Lower leg skin (tissue), 4 donors: ENCODE data around the gene DHDH. TPM values are rescaled to one million over a fixed set of nuclear protein-coding genes. Genes with fewer than 3 reads are reported as not detected.
"Not testable (repeated sequence)": the region's sequence is repeated elsewhere in the genome, so short reads cannot be mapped to it uniquely, and the experiment has no call there.

Source experiments
- DNase-seq, 2 donors: peaks; one replicate each; pipeline ENCODE4 v3.0.0-alpha.2; 2019; ENCODE audit warnings: low spot score in 2 of 2
- H3K4me3 ChIP-seq: fragments of 200-600 bp; sonication (generic); 2 replicates; pipeline ENCODE4 v1.5.1; 2017; ENCODE audit warnings: mild to moderate bottlenecking, low read depth; ENCODE audit not compliant: poor library complexity, severe bottlenecking
- POLR2A ChIP-seq, 2 donors: fragments of 450-650 bp; IDR thresholded peaks; one replicate each; pipeline ENCODE4 v1.6.1; 2016 to 2017; ENCODE audit warnings: antibody characterized with exemption in 2 of 2, mild to moderate bottlenecking in 1 of 2, moderate library complexity in 1 of 2
- WGBS, 2 donors: methylation state at CpG; one replicate each; pipeline ENCODE4 v1.1.5; 2018; 5-methylcytosine and 5-hydroxymethylcytosine counted together
- intact Hi-C: fragments of 100-400 bp; cut with DNase I; formaldehyde crosslinking; loops from one replicate; pipeline ENCODE4 v1.15.0; 2023; ENCODE audit warnings: low total_unique reads
- total RNA-seq, 4 donors: library from RNA; depleted of rRNA; stranded (reverse); fragments of >200 nt; gene quantifications; one replicate each; pipeline ENCODE4 v1.1.0, GENCODE V29; 2016
- TF ChIP-seq, protein P1 (sequence below), 3 donors: fragments of 450-650 bp; IDR thresholded peaks; one replicate each; pipeline ENCODE4 v1.5.1; 2016; ENCODE audit warnings: antibody characterized with exemption in 3 of 3, mild to moderate bottlenecking in 3 of 3, moderate library complexity in 2 of 3

Gene DHDH
- total RNA-seq, 4 donors from 2014 or later, result not detected

DNA sequence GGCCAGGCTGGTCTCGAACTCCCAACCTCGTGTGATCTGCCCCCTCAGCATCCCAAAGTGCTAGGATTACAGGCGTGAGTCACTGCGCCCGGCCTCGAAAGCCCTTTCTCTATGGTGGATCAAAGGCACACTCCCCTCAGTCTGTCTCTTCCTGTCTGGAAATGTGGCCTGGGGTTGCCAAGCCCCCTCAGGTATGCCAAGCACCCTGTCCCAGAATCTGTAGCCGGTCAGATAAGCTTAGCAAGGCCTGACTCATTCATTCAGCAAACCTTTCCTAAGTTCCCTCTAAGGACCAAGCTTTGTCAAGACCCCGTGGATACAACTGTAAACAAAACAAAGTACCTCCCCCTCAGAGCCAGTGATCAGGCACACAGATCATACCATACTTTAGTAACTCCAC is 19.3 kb upstream of the DHDH start:
- intact Hi-C loops, result no loop called here
- TF ChIP-seq, protein P1, sequence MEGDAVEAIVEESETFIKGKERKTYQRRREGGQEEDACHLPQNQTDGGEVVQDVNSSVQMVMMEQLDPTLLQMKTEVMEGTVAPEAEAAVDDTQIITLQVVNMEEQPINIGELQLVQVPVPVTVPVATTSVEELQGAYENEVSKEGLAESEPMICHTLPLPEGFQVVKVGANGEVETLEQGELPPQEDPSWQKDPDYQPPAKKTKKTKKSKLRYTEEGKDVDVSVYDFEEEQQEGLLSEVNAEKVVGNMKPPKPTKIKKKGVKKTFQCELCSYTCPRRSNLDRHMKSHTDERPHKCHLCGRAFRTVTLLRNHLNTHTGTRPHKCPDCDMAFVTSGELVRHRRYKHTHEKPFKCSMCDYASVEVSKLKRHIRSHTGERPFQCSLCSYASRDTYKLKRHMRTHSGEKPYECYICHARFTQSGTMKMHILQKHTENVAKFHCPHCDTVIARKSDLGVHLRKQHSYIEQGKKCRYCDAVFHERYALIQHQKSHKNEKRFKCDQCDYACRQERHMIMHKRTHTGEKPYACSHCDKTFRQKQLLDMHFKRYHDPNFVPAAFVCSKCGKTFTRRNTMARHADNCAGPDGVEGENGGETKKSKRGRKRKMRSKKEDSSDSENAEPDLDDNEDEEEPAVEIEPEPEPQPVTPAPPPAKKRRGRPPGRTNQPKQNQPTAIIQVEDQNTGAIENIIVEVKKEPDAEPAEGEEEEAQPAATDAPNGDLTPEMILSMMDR (IDR thresholded peaks at IDR 0.05), result no peak
- no peak for TF ChIP-seq POLR2A (IDR thresholded peaks at IDR 0.05)
- DNase-seq, result no peak
- H3K4me3 ChIP-seq, result no peak overlapping the region
- WGBS, 2 donors, result 93 to 95% methylated on average over 8 of the region's 8 CpGs

DNA sequence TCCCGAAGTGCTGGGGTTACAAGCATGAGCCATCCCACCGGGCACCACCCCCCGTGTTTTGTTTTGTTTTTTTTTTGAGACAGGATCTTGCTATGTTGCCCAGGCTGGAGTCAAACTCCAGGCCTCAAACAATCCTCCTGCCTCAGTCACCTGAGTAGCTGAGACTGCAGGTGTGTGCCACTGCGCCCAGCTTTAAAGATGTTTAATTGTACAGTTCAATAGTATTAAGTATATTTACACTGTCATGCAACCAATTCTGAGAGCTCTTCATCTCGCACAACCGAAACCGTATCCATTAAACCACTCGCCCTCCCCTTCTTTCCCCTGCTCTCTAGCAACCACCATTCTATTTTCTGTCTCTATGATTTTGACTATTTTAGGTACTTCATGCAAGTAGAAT is 17.7 kb upstream of the DHDH start:
- 85 to 86% methylated on average over 8 of the region's 8 CpGs for WGBS, 2 donors
- DNase-seq, result no peak
- intact Hi-C loops, result no loop called here

DNA sequence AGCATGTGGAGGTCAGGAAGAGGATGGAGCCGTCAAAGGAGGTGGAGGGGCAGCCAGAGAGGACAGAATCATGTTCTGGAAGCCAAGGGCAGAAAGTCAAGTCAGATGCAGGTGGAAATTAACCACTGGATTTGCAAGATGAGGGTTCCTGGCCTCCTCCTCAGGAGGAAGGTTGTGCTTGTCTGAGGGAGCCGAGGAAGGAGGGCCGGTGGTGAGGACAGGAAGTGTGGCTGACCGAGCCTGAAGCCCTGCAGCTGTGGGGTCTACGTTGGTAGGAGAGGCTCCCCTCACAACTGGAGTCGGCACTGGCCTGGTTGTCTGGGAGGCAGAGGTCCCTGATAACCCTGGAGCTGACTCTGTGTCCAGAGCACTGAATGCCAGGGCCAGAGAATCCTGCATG is 15.4 kb upstream of the DHDH start:
- WGBS, 2 donors, result 83 to 85% methylated on average over 6 of the region's 6 CpGs
- TF ChIP-seq POLR2A (IDR thresholded peaks at IDR 0.05), result no peak
- TF ChIP-seq, protein P1 (IDR thresholded peaks at IDR 0.05), result no peak
- H3K4me3 ChIP-seq, result no peak overlapping the region
- DNase-seq, result no peak
- intact Hi-C loops, result no loop called here

More for the DNA sequence above, 17.7 kb upstream of the DHDH start:
- no peak for TF ChIP-seq POLR2A (IDR thresholded peaks at IDR 0.05)
- TF ChIP-seq, protein P1 (IDR thresholded peaks at IDR 0.05), result no peak
- no peak overlapping the region for H3K4me3 ChIP-seq

DNA sequence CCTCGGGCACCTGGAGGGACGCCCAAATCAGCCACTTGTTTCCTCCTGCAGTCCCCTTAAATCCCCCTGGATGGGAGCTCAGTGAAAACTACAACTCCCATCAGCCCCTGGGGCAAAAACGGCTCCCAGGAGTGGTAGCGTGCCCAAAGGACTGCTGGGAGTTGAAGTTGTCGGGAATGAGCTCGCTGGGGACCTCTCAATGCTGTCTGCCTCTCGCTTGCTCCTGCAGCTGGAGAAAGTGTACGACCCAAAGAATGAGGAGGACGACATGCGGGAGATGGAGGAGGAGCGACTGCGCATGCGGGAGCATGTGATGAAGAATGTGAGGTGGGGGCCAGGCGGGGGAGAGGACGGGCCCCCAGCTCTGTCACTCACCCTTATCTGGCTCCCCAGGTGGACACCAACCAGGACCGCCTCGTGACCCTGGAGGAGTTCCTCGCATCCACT is 14.7 kb upstream of the DHDH start:
- intact Hi-C loops, result no loop called here
- no peak overlapping the region for H3K4me3 ChIP-seq
- 88 to 92% methylated on average over 18 of the region's 18 CpGs for WGBS, 2 donors
- no peak for DNase-seq
- TF ChIP-seq, protein P1 (IDR thresholded peaks at IDR 0.05), result no peak
- no peak for TF ChIP-seq POLR2A (IDR thresholded peaks at IDR 0.05)

DNA sequence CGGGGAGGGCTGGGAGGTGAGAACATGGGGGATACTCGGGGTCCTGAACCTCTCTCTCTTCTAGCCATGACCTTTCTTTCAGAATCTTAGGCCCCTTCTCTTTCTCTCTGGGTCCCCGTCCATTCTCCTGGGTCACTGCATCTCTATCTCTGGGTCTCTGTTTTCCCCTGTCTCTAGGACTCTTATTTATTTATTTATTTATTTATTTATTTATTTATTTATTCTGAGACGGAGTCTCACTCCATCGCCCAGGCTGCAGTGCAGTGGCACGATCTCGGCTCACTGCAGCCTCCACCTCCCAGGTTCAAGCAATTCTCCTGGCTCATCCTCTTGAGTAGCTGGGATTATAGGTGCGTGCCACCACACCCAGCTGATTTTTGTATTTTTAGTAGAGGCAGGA is 14.2 kb upstream of the DHDH start:
- WGBS, 2 donors, result 95 to 97% methylated on average over 8 of the region's 8 CpGs
- intact Hi-C loops, H3K4me3 ChIP-seq, DNase-seq: not testable (repeated sequence)

DNA sequence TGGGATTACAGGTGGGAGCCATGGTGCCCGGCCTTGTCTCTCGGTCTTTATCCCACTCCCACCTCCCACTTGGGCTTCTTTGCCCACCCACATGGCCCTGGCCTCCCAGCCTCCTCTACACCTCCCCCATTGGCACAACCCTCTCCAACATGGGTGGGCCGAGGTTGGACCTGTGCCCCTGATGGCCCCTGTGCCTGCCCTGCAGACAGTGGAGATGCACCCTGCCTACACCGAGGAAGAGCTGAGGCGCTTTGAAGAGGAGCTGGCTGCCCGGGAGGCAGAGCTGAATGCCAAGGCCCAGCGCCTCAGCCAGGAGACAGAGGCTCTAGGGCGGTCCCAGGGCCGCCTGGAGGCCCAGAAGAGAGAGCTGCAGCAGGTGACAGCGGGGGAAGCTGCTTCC is 12.6 kb upstream of the DHDH start:
- no peak for DNase-seq
- no peak overlapping the region for H3K4me3 ChIP-seq
- 77 to 82% methylated on average over 10 of the region's 10 CpGs for WGBS, 2 donors
- TF ChIP-seq, protein P1 (IDR thresholded peaks at IDR 0.05), result no peak
- intact Hi-C loops, result no loop called here
